HG03439 (cell line): Measurements from ENCODE around the gene ANKRD35.

Source experiments
- ATAC-seq: cut with Tn5 transposase; IDR thresholded peaks from one replicate; pipeline ENCODE4 v1.9.1; 2021; ENCODE audit warnings: mild to moderate bottlenecking, moderate library complexity; ENCODE audit not compliant: unreplicated experiment

Gene ANKRD35

GRCh38 chr1:145893306-145894055, 7.8 kb upstream of the ANKRD35 start:
- ATAC-seq, result no peak

GRCh38 chr1:145892486-145893087, 6.9 kb upstream of the ANKRD35 start:
- ATAC-seq, result no peak

GRCh38 chr1:145891587-145892485, 6.2 kb upstream of the ANKRD35 start:
- ATAC-seq, result no peak

GRCh38 chr1:145891143-145891542, 5.5 kb upstream of the ANKRD35 start:
- ATAC-seq, result no peak

- ATAC-seq, result no peak
Observed at GRCh38 chr1:145889722-145890121, 4.1 kb upstream of the ANKRD35 start.

- ATAC-seq, result no peak
Observed at GRCh38 chr1:145887631-145888030, 2.0 kb upstream of the ANKRD35 start.

GRCh38 chr1:145886816-145887215, 1.1 kb upstream of the ANKRD35 start:
- ATAC-seq, result no peak

GRCh38 chr1:145886390-145886789, 724 bp upstream of the ANKRD35 start:
- ATAC-seq, result no peak

- no peak for ATAC-seq
Observed at GRCh38 chr1:145884675-145885074, 991 bp downstream of the ANKRD35 start.

GRCh38 chr1:145879775-145880174, 5.9 kb downstream of the ANKRD35 start:
- ATAC-seq, result no peak

GRCh38 chr1:145878724-145879123, 6.9 kb downstream of the ANKRD35 start:
- no peak for ATAC-seq

- ATAC-seq, result no peak
Observed at GRCh38 chr1:145877923-145878486, 7.7 kb downstream of the ANKRD35 start.

- no peak for ATAC-seq
Observed at GRCh38 chr1:145874646-145875045, 11.0 kb downstream of the ANKRD35 start.

GRCh38 chr1:145871994-145872924, 13.4 kb downstream of the ANKRD35 start:
- no peak for ATAC-seq

- ATAC-seq, result no peak
Observed at GRCh38 chr1:145868232-145868631, 17.4 kb downstream of the ANKRD35 start.

- ATAC-seq, result no peak
Observed at GRCh38 chr1:145863282-145864018, 22.2 kb downstream of the ANKRD35 start.

- peak; percentile 72 for ATAC-seq
Observed at GRCh38 chr1:145859491-145860023, 26.1 kb downstream of the ANKRD35 start.

- peak; percentile 79 for ATAC-seq
Observed at GRCh38 chr1:145858901-145859490, 26.7 kb downstream of the ANKRD35 start, which contains the start of gene PIAS3. PIAS3 (minus strand) TSS chr1:145859081; CDS start chr1:145858990, 91 bp downstream.
